Ascending aorta (tissue), 2 donors: ENCODE measurements around the gene POGZ. TPM values are rescaled to one million over a fixed set of nuclear protein-coding genes. Genes with fewer than 3 reads are reported as not detected.

ENCODE experiments used
- DNase-seq, 2 donors: peaks; one replicate each; pipeline ENCODE4 v3.0.0-alpha.2; 2019; ENCODE audit warnings: low spot score in 2 of 2
- H3K27ac ChIP-seq, 2 donors: fragments of 200-600 bp; sonication (generic); one replicate each; pipeline ENCODE4 v1.5.1; 2016 to 2017; ENCODE audit warnings: mild to moderate bottlenecking in 1 of 2
- H3K27me3 ChIP-seq: fragments of 200-600 bp; sonication (generic); one replicate; pipeline ENCODE4 v1.5.1; 2017
- H3K36me3 ChIP-seq, 2 donors: fragments of 200-600 bp; sonication (generic); one replicate each; pipeline ENCODE4 v1.5.1; 2016
- H3K4me1 ChIP-seq, 2 donors: fragments of 200-600 bp; sonication (generic); one replicate each; pipeline ENCODE4 v1.5.1; 2016 to 2017; ENCODE audit warnings: mild to moderate bottlenecking in 1 of 2
- H3K4me3 ChIP-seq, 2 donors: fragments of 200-600 bp; sonication (generic); one replicate each; pipeline ENCODE4 v1.5.1; 2016 to 2017; ENCODE audit warnings: mild to moderate bottlenecking in 1 of 2
- H3K9me3 ChIP-seq, 2 donors: fragments of 200-600 bp; sonication (generic); one replicate each; pipeline ENCODE4 v1.5.1; 2016
- intact Hi-C: fragments of 100-400 bp; cut with DNase I; formaldehyde crosslinking; loops from one replicate; pipeline ENCODE4 v1.15.1; 2023
- total RNA-seq: library from RNA; depleted of rRNA; stranded (reverse); fragments of >200 nt; gene quantifications from one replicate; pipeline ENCODE4 v1.1.0, GENCODE V29; 2016
- TF ChIP-seq, protein P1 (sequence below), 3 experiments: fragments of 200-600 bp in 2 of 3; fragments of 450-650 bp in 1 of 3; sonication (generic) in 2 of 3; IDR thresholded peaks; one replicate each; pipeline ENCODE4 v1.5.1; 2016 to 2019; ENCODE audit warnings: antibody characterized with exemption in 3 of 3, mild to moderate bottlenecking in 1 of 3, moderate library complexity in 1 of 3

The POGZ gene
- total RNA-seq, 1 donor from 2014 or later: 18.1 TPM

DNA sequence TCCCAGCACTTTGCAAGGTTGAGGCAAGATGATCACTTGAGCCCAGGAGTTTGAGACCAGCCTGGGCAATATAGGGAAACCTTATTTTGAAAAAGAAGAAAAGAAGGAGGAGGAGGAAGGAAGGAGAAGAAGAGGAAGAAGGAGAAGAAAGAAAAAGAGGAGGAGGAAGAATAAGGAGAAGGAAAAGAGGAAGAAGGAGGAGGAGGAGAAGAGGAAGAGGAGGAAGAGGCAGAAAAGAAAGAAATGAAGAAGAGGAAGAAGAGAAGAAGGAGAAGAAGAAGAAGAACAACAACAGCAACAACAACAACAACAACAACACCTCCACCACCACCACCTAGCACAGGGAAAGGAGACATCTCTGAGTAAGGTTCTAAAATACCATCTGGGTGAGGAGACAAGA, 97.4 kb downstream of the POGZ start:
- H3K4me3 ChIP-seq: no peak overlapping the region
- no peak overlapping the region for H3K27ac ChIP-seq
- peaks cover 23 to 34% of the 10 kb centered on the region in 2 donors for H3K36me3 ChIP-seq
- no peak for DNase-seq
- no peaks in the 10 kb centered on the region for H3K9me3 ChIP-seq
- no peaks in the 10 kb centered on the region for H3K4me1 ChIP-seq
- TF ChIP-seq, protein P1, sequence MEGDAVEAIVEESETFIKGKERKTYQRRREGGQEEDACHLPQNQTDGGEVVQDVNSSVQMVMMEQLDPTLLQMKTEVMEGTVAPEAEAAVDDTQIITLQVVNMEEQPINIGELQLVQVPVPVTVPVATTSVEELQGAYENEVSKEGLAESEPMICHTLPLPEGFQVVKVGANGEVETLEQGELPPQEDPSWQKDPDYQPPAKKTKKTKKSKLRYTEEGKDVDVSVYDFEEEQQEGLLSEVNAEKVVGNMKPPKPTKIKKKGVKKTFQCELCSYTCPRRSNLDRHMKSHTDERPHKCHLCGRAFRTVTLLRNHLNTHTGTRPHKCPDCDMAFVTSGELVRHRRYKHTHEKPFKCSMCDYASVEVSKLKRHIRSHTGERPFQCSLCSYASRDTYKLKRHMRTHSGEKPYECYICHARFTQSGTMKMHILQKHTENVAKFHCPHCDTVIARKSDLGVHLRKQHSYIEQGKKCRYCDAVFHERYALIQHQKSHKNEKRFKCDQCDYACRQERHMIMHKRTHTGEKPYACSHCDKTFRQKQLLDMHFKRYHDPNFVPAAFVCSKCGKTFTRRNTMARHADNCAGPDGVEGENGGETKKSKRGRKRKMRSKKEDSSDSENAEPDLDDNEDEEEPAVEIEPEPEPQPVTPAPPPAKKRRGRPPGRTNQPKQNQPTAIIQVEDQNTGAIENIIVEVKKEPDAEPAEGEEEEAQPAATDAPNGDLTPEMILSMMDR (IDR thresholded peaks at IDR 0.05): no peak
- H3K27me3 ChIP-seq: no peaks in the 10 kb centered on the region
- intact Hi-C loops: no loop called here

DNA sequence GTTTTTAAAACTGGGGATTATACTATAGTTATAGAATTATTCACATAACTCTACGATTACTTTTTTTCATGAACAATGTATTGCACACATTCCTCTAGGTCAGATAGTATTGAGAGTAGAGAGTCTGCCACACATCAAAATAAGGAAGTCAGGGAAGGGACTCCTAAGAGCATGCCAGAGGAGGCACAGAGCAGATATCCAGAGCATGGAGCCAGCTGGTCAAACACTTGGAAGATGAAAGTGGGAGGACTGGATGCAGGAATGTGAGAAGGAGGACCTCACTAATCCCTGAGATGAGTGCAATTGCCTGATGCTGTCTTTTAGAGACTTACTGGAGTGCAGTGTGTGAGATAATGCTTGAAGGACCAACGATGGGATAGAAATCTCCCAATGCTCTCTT, 102.6 kb downstream of the POGZ start:
- H3K27me3 ChIP-seq: no peaks in the 10 kb centered on the region
- TF ChIP-seq, protein P1 (IDR thresholded peaks at IDR 0.05): no peak
- H3K36me3 ChIP-seq: no peaks in the 10 kb centered on the region
- no peak overlapping the region for H3K4me3 ChIP-seq
- H3K27ac ChIP-seq: no peak overlapping the region
- DNase-seq: no peak
- intact Hi-C loops: no loop called here
- H3K4me1 ChIP-seq: no peaks in the 10 kb centered on the region
- H3K9me3 ChIP-seq: no peaks in the 10 kb centered on the region

Other genes starting within 250 kb of the POGZ start
- gene PSMD4, start 204.8 kb downstream of the POGZ start, total RNA-seq: 83.5 TPM
- gene ZNF687, start 177.2 kb downstream of the POGZ start, total RNA-seq: 67.9 TPM
- 94.8 TPM for gene PI4KB, start 132.1 kb downstream of the POGZ start, total RNA-seq
- 8.4 TPM for gene RFX5, start 112.2 kb downstream of the POGZ start, total RNA-seq
- gene SELENBP1, start 86.8 kb downstream of the POGZ start, total RNA-seq: 102 TPM
- 320 TPM for gene PSMB4, start 59.9 kb downstream of the POGZ start, total RNA-seq
- gene CGN, start 51.9 kb upstream of the POGZ start, total RNA-seq: not detected
- 2.3 TPM for gene TUFT1, start 80.8 kb upstream of the POGZ start, total RNA-seq
- 13.0 TPM for gene SNX27, start 152.6 kb upstream of the POGZ start, total RNA-seq